CD4-positive, CD25-positive, alpha-beta regulatory T cell (primary cell): Measurements from ENCODE around the gene DUSP9. TPM values are rescaled to one million over a fixed set of nuclear protein-coding genes. Genes with fewer than 3 reads are reported as not detected.

Source experiments
- ATAC-seq, 2 donors: fragments of 150-1000 bp; cut with Tn5 transposase; one replicate each; pipeline ENCODE4 v1.10.0; 2021; ENCODE audit warnings: low read depth in 2 of 2, moderate number of reproducible peaks in 2 of 2, moderate library complexity in 1 of 2
- DNase-seq, 3 donors: peaks; one replicate each; pipeline versions ENCODE4 v3.0.0 to v3.0.0-alpha.2; 2012 to 2022; ENCODE audit warnings: mixed read lengths in 1 of 3
- H3K27ac ChIP-seq: one replicate; pipeline ENCODE4 v1.7.0; 2013; ENCODE audit warnings: mild to moderate bottlenecking, low read length; ENCODE audit not compliant: insufficient read depth, poor library complexity, severe bottlenecking
- H3K27me3 ChIP-seq: one replicate; pipeline ENCODE4 v1.7.0; 2013; ENCODE audit warnings: low read length; ENCODE audit not compliant: control insufficient read depth, insufficient read depth
- H3K36me3 ChIP-seq: one replicate; pipeline ENCODE4 v1.7.0; 2013; ENCODE audit warnings: mild to moderate bottlenecking, low read length, moderate library complexity; ENCODE audit not compliant: control insufficient read depth, insufficient read depth
- H3K4me1 ChIP-seq: 2 replicates; pipeline ENCODE4 v1.7.0; 2013; ENCODE audit warnings: mild to moderate bottlenecking, low read length; ENCODE audit not compliant: insufficient read depth, control insufficient read depth, poor library complexity, severe bottlenecking
- H3K4me3 ChIP-seq: one replicate; pipeline ENCODE4 v1.7.0; 2013; ENCODE audit warnings: low read depth, mild to moderate bottlenecking, low read length, moderate library complexity
- H3K9me3 ChIP-seq, 2 experiments: 1 replicate in 1 of 2; 2 replicates in 1 of 2; pipeline ENCODE4 v1.7.0; 2013; ENCODE audit warnings: low read length in 2 of 2, mild to moderate bottlenecking in 1 of 2, moderate library complexity in 1 of 2; ENCODE audit not compliant: control insufficient read depth in 2 of 2
- H3K27ac Mint-ChIP-seq, 3 donors: one replicate each; pipeline ENCODE4 v1.8.0; 2020 to 2022; ENCODE audit warnings: mild to moderate bottlenecking in 3 of 3, mixed read lengths in 3 of 3, moderate library complexity in 2 of 3
- H3K27me3 Mint-ChIP-seq: one replicate; pipeline ENCODE4 v1.8.0; 2022; ENCODE audit warnings: mild to moderate bottlenecking, mixed read lengths
- H3K36me3 Mint-ChIP-seq: one replicate; pipeline ENCODE4 v1.8.0; 2020; ENCODE audit warnings: mixed read lengths
- H3K4me1 Mint-ChIP-seq, 4 donors: one replicate each; pipeline ENCODE4 v1.8.0; 2020 to 2022; ENCODE audit warnings: mixed read lengths in 4 of 4, mild to moderate bottlenecking in 1 of 4
- H3K4me3 Mint-ChIP-seq, 4 donors: one replicate each; pipeline ENCODE4 v1.8.0; 2020 to 2022; ENCODE audit warnings: mild to moderate bottlenecking in 4 of 4, mixed read lengths in 4 of 4, moderate library complexity in 3 of 4
- H3K9me3 Mint-ChIP-seq, 7 donors: one replicate each; pipeline ENCODE4 v1.8.0; 2020 to 2022; ENCODE audit warnings: mixed read lengths in 7 of 7, mild to moderate bottlenecking in 3 of 7, moderate library complexity in 2 of 7
- polyA plus RNA-seq, 4 donors: library from polyadenylated mRNA; unstranded; fragments of 300-500 nt; fragmentation: Illumina TruSeq; gene quantifications; one replicate each; pipeline ENCODE4 v1.2.3, GENCODE V29; 2021
- total RNA-seq: library from RNA; stranded (reverse); gene quantifications from one replicate; pipeline ENCODE4 v1.2.3, GENCODE V29; 2022

Gene DUSP9
- total and polyA plus RNA-seq, 5 donors from 2014 or later, result not detected

DNA sequence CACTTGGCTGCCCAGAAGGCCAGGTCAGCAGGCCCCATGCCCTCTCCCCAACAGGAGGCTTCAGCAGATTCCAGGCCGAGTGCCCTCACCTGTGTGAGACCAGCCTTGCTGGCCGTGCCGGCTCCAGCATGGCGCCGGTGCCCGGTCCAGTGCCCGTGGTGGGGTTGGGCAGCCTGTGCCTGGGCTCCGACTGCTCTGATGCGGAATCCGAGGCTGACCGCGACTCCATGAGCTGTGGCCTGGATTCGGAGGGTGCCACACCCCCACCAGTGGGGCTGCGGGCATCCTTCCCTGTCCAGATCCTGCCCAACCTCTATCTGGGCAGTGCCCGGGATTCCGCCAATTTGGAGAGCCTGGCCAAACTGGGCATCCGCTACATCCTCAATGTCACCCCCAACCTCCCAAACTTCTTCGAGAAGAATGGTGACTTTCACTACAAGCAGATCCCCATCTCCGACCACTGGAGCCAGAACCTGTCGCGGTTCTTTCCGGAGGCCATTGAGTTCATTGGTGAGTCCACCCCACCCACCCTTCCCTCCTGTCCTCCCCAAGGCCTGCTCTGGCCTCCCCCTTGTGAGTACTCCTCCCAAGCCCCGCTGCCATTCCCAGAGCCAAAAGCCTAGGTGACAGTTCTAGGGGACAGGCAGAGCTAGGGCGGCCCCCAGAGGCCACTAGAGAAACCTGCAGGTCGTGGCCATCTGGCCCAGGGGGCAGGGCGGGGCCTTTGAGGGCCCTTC lies 2.3 kb downstream of the DUSP9 start:
- Mint-ChIP-seq H3K4me3 (no peak overlapping the region), H3K4me1 (no peaks in the 10 kb centered on the region), H3K36me3 (no peaks in the 10 kb centered on the region), H3K27me3 (peaks cover 20% of the 10 kb centered on the region), H3K27ac (no peak overlapping the region), H3K9me3 (peaks cover 0 to 4% (median 0%) of the 10 kb centered on the region in 7 donors)
- H3K36me3 ChIP-seq, result no peaks in the 10 kb centered on the region
- H3K9me3 ChIP-seq, result no peaks in the 10 kb centered on the region
- H3K4me3 ChIP-seq, result no peak overlapping the region
- DNase-seq (peak in 2 of 3 donors; percentile 27 to 35), ATAC-seq (peak in 1 of 2 donors; percentile 58)
- H3K27me3 ChIP-seq, result no peaks in the 10 kb centered on the region
- H3K4me1 ChIP-seq, result no peaks in the 10 kb centered on the region
- H3K27ac ChIP-seq, result no peak overlapping the region

DNA sequence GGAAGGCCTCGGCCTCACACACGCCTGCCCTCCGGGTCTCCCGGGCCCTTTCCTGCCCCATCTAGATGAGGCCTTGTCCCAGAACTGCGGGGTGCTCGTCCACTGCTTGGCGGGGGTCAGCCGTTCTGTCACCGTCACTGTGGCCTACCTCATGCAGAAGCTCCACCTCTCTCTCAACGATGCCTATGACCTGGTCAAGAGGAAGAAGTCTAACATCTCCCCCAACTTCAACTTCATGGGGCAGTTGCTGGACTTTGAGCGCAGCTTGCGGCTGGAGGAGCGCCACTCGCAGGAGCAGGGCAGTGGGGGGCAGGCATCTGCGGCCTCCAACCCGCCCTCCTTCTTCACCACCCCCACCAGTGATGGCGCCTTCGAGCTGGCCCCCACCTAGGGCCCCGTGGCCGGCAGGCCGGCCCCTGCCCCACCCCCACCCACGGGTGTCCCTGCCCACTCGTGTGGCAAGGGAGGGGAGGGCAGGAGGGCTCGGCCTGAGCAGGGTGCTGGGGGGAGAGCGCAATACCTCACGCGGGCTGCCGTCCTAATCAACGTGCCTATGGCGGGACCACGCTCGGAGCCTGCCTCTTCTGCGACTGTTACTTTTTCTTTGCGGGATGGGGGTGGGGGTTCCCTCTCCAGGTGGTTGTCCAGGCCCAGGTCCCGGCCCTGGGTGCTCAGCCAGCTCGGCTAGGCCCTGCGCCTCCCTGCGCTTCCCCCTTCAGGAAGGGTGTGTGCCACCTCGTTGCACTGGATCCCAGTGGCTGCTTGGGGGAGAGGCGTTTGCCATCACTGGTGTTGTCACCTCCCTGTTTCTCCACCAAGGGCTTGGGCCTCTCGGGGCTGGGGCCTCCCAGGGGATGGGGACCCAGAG lies 3.1 kb downstream of the DUSP9 start:
- no peaks in the 10 kb centered on the region for H3K36me3 ChIP-seq
- H3K27ac ChIP-seq, result no peak overlapping the region
- H3K4me3 Mint-ChIP-seq, result no peak overlapping the region
- no peaks in the 10 kb centered on the region for H3K4me1 ChIP-seq
- H3K27me3 ChIP-seq, result no peaks in the 10 kb centered on the region
- no peaks in the 10 kb centered on the region for H3K9me3 ChIP-seq
- no peak for DNase-seq
- H3K9me3 Mint-ChIP-seq, result peaks cover 0 to 4% (median 0%) of the 10 kb centered on the region in 7 donors
- H3K4me3 ChIP-seq, result no peak overlapping the region
- H3K27me3 Mint-ChIP-seq, result peaks cover 24% of the 10 kb centered on the region
- no peak overlapping the region for H3K27ac Mint-ChIP-seq
- no peaks in the 10 kb centered on the region for H3K4me1 Mint-ChIP-seq
- ATAC-seq, result no peak
- H3K36me3 Mint-ChIP-seq, result no peaks in the 10 kb centered on the region

GRCh38 chrX:153650959-153651358 lies 4.0 kb downstream of the DUSP9 start:
- Histone ChIP-seq H3K27ac (no peak overlapping the region), H3K27me3 (no peaks in the 10 kb centered on the region), H3K36me3 (no peaks in the 10 kb centered on the region), H3K4me3 (no peak overlapping the region), H3K9me3 (no peaks in the 10 kb centered on the region), H3K4me1 (no peaks in the 10 kb centered on the region)
- no peak for ATAC-seq
- H3K4me3 Mint-ChIP-seq, result no peak overlapping the region
- H3K36me3 Mint-ChIP-seq, result no peaks in the 10 kb centered on the region
- peak overlapping the region in 1 of 3 donors; percentile 69 for H3K27ac Mint-ChIP-seq
- peaks cover 21% of the 10 kb centered on the region for H3K27me3 Mint-ChIP-seq
- H3K4me1 Mint-ChIP-seq, result no peaks in the 10 kb centered on the region
- peaks cover 0 to 4% (median 0%) of the 10 kb centered on the region in 7 donors for H3K9me3 Mint-ChIP-seq
- no peak for DNase-seq

DNA sequence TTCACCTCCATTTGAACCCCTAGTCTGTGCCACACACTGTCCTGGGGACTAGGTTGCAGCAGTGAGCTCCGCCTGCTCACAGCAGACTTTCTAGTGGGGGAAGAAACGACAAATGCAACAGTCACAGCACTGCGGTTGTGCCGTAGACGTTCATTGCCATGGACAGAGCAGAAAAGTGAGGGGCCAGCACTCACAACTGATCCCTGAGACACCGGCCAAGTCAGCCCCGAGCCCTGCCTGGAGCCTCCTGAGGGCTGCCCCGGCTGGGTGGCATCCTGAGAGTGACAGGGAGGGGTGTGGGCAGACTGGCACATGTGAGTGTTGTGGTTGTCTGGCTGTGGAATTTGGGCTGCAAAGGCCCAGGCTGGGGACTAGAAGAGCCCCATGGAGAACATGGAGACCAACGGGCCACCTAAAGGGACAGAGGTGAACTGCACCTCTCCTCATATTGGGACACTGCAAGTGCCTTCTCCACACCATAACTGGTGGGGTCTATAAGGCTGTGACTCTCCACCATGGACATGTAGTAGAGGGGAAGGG lies 4.6 kb downstream of the DUSP9 start:
- H3K36me3 ChIP-seq, result no peaks in the 10 kb centered on the region
- no peaks in the 10 kb centered on the region for H3K36me3 Mint-ChIP-seq
- peaks cover 19% of the 10 kb centered on the region for H3K27me3 Mint-ChIP-seq
- ATAC-seq, result no peak
- H3K4me1 ChIP-seq, result no peaks in the 10 kb centered on the region
- H3K4me1 Mint-ChIP-seq, result no peaks in the 10 kb centered on the region
- H3K27me3 ChIP-seq, result no peaks in the 10 kb centered on the region
- no peaks in the 10 kb centered on the region for H3K9me3 ChIP-seq
- peaks cover 0 to 4% (median 0%) of the 10 kb centered on the region in 7 donors for H3K9me3 Mint-ChIP-seq
- no peak overlapping the region for H3K4me3 Mint-ChIP-seq
- DNase-seq, result peak in 1 of 3 donors; percentile 41
- peak overlapping the region in 1 of 3 donors; percentile 75 for H3K27ac Mint-ChIP-seq
- no peak overlapping the region for H3K4me3 ChIP-seq
- no peak overlapping the region for H3K27ac ChIP-seq

DNA sequence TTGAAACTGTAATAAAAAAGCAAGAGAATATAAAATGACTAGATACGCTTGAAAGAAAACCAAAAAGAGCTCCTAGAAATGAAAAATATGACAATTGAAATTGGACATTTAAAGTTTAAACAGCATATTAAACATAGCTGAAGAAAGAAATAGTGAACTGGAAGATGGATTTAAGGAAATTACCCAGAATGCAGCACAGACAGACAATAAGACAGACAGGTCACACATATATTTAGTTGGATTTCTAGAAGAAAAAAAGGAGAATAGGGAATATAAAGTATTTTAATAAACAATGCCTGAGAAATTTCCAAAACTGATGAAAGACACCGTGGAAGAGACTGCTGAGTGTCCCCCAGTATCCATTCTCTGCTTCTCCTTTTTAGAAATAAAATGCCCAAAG lies 6.6 kb downstream of the DUSP9 start:
- Mint-ChIP-seq H3K9me3 (peaks cover 0 to 4% (median 0%) of the 10 kb centered on the region in 7 donors), H3K4me1 (no peaks in the 10 kb centered on the region), H3K36me3 (no peaks in the 10 kb centered on the region), H3K27me3 (peaks cover 18% of the 10 kb centered on the region), H3K27ac (no peak overlapping the region), H3K4me3 (no peak overlapping the region)
- Histone ChIP-seq H3K4me3 (no peak overlapping the region), H3K27me3 (no peaks in the 10 kb centered on the region), H3K9me3 (no peaks in the 10 kb centered on the region), H3K36me3 (no peaks in the 10 kb centered on the region), H3K27ac (no peak overlapping the region), H3K4me1 (no peaks in the 10 kb centered on the region)
- no peak for DNase-seq
- ATAC-seq, result no peak

DNA sequence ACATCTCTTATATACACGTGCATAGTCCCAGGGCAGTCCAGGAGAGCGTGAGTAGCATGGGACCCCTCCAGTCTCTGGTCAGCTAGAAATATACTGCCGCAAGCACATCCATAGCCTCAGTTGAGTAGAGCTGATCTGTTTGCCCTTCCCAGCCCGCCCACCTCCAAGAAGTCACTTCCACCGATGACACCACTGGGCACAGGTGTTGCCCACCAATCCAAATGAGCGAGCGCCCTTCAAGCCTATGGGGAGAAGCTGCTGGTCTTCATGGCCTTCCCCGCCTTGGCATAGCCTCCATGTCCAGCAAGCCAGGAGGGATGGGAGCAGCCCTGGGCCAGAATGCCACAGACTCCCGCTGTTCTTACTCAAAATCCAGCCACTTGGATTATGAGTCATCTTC lies 10.2 kb downstream of the DUSP9 start:
- no peaks in the 10 kb centered on the region for H3K9me3 ChIP-seq
- no peak overlapping the region for H3K4me3 Mint-ChIP-seq
- ATAC-seq (no peak), DNase-seq (no peak)
- no peak overlapping the region for H3K4me3 ChIP-seq
- H3K4me1 ChIP-seq, result no peaks in the 10 kb centered on the region
- no peaks in the 10 kb centered on the region for H3K36me3 ChIP-seq
- H3K27ac ChIP-seq, result no peak overlapping the region
- H3K27me3 Mint-ChIP-seq, result peaks cover 37% of the 10 kb centered on the region
- no peaks in the 10 kb centered on the region for H3K36me3 Mint-ChIP-seq
- H3K9me3 Mint-ChIP-seq, result peaks cover 0 to 4% (median 0%) of the 10 kb centered on the region in 7 donors
- no peaks in the 10 kb centered on the region for H3K27me3 ChIP-seq
- peaks cover 0 to 3% (median 0%) of the 10 kb centered on the region in 4 donors for H3K4me1 Mint-ChIP-seq
- H3K27ac Mint-ChIP-seq, result no peak overlapping the region

DNA sequence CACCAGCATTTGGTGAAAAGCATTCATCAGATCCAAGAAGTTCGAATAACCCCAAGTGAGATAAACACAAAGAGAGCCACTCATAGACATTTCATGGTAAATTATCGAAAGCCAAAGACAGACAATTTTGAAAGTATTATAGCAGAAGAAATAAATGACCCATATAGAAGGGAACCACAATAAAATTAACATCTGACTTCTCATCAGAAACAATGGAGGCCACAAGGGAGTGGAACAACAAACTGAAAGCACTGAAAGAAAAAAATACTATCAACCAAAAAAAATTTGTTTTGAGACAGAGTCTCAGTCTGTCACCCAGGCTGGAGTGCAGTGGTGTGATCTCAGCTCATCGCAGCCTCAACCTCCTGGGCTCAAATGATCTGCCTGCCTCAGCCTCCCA lies 12.3 kb downstream of the DUSP9 start:
- no peaks in the 10 kb centered on the region for H3K36me3 ChIP-seq
- DNase-seq, result no peak
- Mint-ChIP-seq H3K9me3 (peaks cover 0 to 6% (median 0%) of the 10 kb centered on the region in 7 donors), H3K4me3 (no peak overlapping the region), H3K36me3 (no peaks in the 10 kb centered on the region), H3K27me3 (peaks cover 38% of the 10 kb centered on the region), H3K4me1 (peaks cover 0 to 5% (median 0%) of the 10 kb centered on the region in 4 donors), H3K27ac (no peak overlapping the region)
- no peaks in the 10 kb centered on the region for H3K9me3 ChIP-seq
- no peak overlapping the region for H3K4me3 ChIP-seq
- H3K27me3 ChIP-seq, result no peaks in the 10 kb centered on the region
- no peak for ATAC-seq
- H3K4me1 ChIP-seq, result no peaks in the 10 kb centered on the region
- H3K27ac ChIP-seq, result no peak overlapping the region
